OCI-LY3 (cell line): ENCODE measurements around the gene ADAMTS3.
A peak's percentile ranks its signal among the peaks of the same experiment; 100 is the strongest.

Source experiments
- EZH2phosphoT487 ChIP-seq: fragments of 200-600 bp; shearing (Covaris generic); IDR thresholded peaks from 2 replicates; pipeline ENCODE4 v1.6.1; 2018; ENCODE audit warnings: antibody characterized with exemption, mixed run types, low read depth
- TF ChIP-seq, protein P1 (sequence below): fragments of 200-600, 300-600 bp; sonication (generic); IDR thresholded peaks from 2 replicates; pipeline ENCODE4 v1.5.1; 2014; ENCODE audit warnings: antibody characterized with exemption, low read length, low read depth

DNA sequence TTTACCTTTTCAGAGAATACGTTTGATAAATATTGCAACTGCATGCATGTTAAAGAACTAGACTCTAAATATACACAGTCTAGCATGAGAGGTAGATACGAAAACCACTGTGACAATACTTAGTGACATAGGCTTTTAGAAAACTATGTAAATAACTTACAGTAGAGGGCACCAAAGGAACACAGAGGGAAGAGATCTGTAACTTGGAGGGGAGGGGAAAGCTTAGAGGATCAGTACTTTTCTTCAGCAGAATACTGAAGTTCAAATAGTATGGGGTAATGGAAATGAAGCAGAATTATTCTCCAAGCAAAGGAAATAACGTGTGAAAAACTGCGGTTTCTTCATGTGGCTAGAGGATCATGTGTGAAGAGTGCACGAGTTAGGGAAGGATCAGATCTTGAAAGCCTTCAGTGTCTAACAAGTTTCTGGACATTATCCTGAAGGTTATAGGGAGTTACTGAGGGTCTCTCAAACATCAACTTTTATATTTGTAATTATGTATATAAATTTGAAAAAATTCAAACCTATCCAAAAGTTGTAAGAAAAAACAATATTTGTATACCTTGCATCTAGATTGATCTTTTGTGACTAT lies 273.0 kb downstream of the ADAMTS3 start:
- TF ChIP-seq, protein P1, sequence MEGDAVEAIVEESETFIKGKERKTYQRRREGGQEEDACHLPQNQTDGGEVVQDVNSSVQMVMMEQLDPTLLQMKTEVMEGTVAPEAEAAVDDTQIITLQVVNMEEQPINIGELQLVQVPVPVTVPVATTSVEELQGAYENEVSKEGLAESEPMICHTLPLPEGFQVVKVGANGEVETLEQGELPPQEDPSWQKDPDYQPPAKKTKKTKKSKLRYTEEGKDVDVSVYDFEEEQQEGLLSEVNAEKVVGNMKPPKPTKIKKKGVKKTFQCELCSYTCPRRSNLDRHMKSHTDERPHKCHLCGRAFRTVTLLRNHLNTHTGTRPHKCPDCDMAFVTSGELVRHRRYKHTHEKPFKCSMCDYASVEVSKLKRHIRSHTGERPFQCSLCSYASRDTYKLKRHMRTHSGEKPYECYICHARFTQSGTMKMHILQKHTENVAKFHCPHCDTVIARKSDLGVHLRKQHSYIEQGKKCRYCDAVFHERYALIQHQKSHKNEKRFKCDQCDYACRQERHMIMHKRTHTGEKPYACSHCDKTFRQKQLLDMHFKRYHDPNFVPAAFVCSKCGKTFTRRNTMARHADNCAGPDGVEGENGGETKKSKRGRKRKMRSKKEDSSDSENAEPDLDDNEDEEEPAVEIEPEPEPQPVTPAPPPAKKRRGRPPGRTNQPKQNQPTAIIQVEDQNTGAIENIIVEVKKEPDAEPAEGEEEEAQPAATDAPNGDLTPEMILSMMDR = peak; percentile 76
- no peak for TF ChIP-seq EZH2phosphoT487
